ENCODE measurements around the gene ZNF146. TPM values are rescaled to one million over a fixed set of nuclear protein-coding genes. Genes with fewer than 3 reads are reported as not detected.

ZNF146 gene
- total and polyA plus RNA-seq, 2 donors from 2014 or later, result 21.0 to 50.8 TPM

- no peak for DNase-seq
- TF ChIP-seq CTCF (IDR thresholded peaks at IDR 0.05; ENCODE audit: borderline replicate concordance, extremely low read depth, insufficient read depth), result no peak
- Histone ChIP-seq H3K36me3 (ENCODE audit: control insufficient read depth in 2 of 3, insufficient read depth in 3 of 3, low read length in 3 of 3) (no peaks in the 10 kb centered on the region), H3K27me3 (ENCODE audit: control insufficient read depth, insufficient read depth, low read length) (no peaks in the 10 kb centered on the region), H3K9ac (ENCODE audit: low read length in 3 of 3) (no peak overlapping the region), H3K4me3 (ENCODE audit: low read length in 3 of 3) (no peak overlapping the region), H3K4me1 (ENCODE audit: control insufficient read depth in 2 of 3, insufficient read depth in 2 of 3, low read depth in 1 of 3, low read length in 3 of 3) (peaks cover 2 to 6% (median 4%) of the 10 kb centered on the region in 3 donors), H3K9me3 (ENCODE audit: control insufficient read depth in 2 of 3, insufficient read depth in 1 of 3, low read length in 3 of 3) (no peaks in the 10 kb centered on the region), H3K27ac (ENCODE audit: low read depth in 2 of 2, low read length in 2 of 2) (no peak overlapping the region)
- intact Hi-C loops (cut with DNase I), result no loop called here
- no peak for FAIRE-seq
Observed at GRCh38 chr19:36210497-36210896, 4.4 kb upstream of the ZNF146 start.

DNA sequence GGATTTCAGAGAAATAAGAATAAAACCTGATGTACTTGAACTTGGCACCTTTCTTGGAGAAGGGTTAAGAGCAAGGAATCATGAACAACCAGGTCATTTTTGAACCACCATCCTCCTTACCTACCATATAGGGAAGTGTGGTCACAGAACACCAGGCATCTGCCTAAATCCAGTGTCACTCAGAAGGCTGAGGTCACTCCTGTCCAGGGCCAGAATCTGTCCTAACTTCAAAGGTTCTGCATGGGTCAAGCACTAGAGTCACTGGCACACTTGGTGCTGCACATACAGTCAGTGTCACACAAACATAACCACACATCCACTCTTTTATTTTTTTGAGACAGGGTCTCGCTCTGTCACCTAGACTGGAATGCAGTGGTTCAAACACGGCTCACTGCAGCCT lies 2.0 kb upstream of the ZNF146 start:
- H3K27ac ChIP-seq (ENCODE audit: low read depth in 2 of 2, low read length in 2 of 2), result no peak overlapping the region
- intact Hi-C loops (cut with DNase I), result no loop called here

DNA sequence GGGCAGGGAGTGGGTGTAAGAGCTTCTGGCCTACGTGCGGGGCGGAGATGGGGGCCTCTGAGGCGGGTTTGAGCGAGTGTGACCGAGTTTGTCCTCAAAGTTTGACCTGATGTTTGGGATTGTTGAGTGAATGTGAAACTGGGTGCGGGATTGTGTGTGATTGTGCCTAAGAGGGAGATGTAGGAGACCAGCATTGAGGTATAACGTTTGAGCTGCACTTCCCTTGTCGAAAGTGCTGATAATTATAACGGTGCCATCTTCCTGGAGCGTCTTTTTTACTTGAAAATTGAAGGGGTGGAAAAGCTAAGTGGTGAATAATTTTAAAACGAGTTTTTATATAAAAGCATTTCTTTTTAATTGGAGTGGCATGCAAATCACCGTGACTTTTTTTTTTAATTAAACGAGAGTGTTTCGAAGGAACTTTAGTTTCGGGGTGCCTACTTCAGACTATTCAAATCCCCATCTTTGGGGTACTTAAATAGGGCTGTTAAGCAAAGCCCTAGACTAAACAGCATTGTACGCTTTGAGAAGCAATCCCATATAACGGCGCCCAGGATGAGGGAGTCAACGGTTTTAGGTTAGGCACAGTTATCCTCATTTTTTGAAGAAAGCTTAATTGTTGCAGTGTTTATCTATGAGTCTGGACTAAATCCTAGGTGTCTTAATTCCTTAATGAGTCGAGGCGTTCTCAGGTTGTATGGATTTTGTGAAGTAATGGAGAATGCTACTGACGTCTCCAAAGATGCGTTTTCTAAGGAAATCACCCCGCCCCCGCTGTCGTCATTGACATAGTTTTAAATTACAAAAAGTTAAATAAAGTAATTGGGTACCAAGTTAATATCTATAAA lies 594 bp downstream of the ZNF146 start:
- intact Hi-C loops (cut with DNase I), result no loop called here
- Histone ChIP-seq H3K4me1 (ENCODE audit: control insufficient read depth in 2 of 3, insufficient read depth in 2 of 3, low read depth in 1 of 3, low read length in 3 of 3) (peaks cover 2 to 8% (median 4%) of the 10 kb centered on the region in 3 donors), H3K9ac (ENCODE audit: low read length in 3 of 3) (peak overlapping the region; percentile 70 to 100 (median 87)), H3K36me3 (ENCODE audit: control insufficient read depth in 2 of 3, insufficient read depth in 3 of 3, low read length in 3 of 3) (no peaks in the 10 kb centered on the region), H3K27me3 (ENCODE audit: control insufficient read depth, insufficient read depth, low read length) (no peaks in the 10 kb centered on the region), H3K9me3 (ENCODE audit: control insufficient read depth in 2 of 3, insufficient read depth in 1 of 3, low read length in 3 of 3) (no peaks in the 10 kb centered on the region), H3K27ac (ENCODE audit: low read depth in 2 of 2, low read length in 2 of 2) (peak overlapping the region; percentile 94 to 97), H3K4me3 (ENCODE audit: low read length in 3 of 3) (peak overlapping the region; percentile 91 to 100 (median 95))
- FAIRE-seq (no peak), DNase-seq (peak in 3 of 5 donors; percentile 42 to 82 (median 76))
- TF ChIP-seq CTCF (IDR thresholded peaks at IDR 0.05; ENCODE audit: borderline replicate concordance, extremely low read depth, insufficient read depth), result no peak

More for the DNA sequence above, 2.0 kb upstream of the ZNF146 start:
- H3K9ac ChIP-seq (ENCODE audit: low read length in 3 of 3), result no peak overlapping the region
- H3K27me3 ChIP-seq (ENCODE audit: control insufficient read depth, insufficient read depth, low read length), result no peaks in the 10 kb centered on the region
- peaks cover 2 to 8% (median 4%) of the 10 kb centered on the region in 3 donors for H3K4me1 ChIP-seq (ENCODE audit: control insufficient read depth in 2 of 3, insufficient read depth in 2 of 3, low read depth in 1 of 3, low read length in 3 of 3)
- no peak overlapping the region for H3K4me3 ChIP-seq (ENCODE audit: low read length in 3 of 3)
- no peaks in the 10 kb centered on the region for H3K9me3 ChIP-seq (ENCODE audit: control insufficient read depth in 2 of 3, insufficient read depth in 1 of 3, low read length in 3 of 3)
- H3K36me3 ChIP-seq (ENCODE audit: control insufficient read depth in 2 of 3, insufficient read depth in 3 of 3, low read length in 3 of 3), result no peaks in the 10 kb centered on the region
- TF ChIP-seq CTCF (IDR thresholded peaks at IDR 0.05; ENCODE audit: borderline replicate concordance, extremely low read depth, insufficient read depth), result no peak
- FAIRE-seq, result no peak
- peak in 2 of 5 donors; percentile 7 to 45 for DNase-seq
